NCI-H2107 treated with DMSO at 0.1 percent for 48 hours (cell line): Measurements from ENCODE around the gene HTR2C.

ENCODE experiments used
- DNase-seq: peaks from one replicate; lab custom pipeline; 2025; ENCODE audit not compliant: unreplicated experiment; lab: John Stamatoyannopoulos, UW

HTR2C gene

GRCh38 chrX:114952696-114953095 lies 368.8 kb downstream of the HTR2C start:
- DNase-seq, result no peak
